ENCODE data around the gene ANO10.
A peak's percentile ranks its signal among the peaks of the same experiment; 100 is the strongest.
"Not testable (repeated sequence)": the region's sequence is repeated elsewhere in the genome, so short reads cannot be mapped to it uniquely, and the experiment has no call there.

The ANO10 gene

GRCh38 chr3:43465109-43465508 is 156.7 kb downstream of the ANO10 start:
- DNase-seq, result no peak

- DNase-seq, result not testable (repeated sequence)
Observed at GRCh38 chr3:43462566-43462965, 159.2 kb downstream of the ANO10 start.

- DNase-seq, result no peak
Observed at GRCh38 chr3:43461345-43461744, 160.5 kb downstream of the ANO10 start.

- DNase-seq, result not testable (repeated sequence)
Observed at GRCh38 chr3:43457038-43457437, 164.8 kb downstream of the ANO10 start.

GRCh38 chr3:43455233-43455632 is 166.6 kb downstream of the ANO10 start:
- no peak for DNase-seq

- no peak for DNase-seq
Observed at GRCh38 chr3:43453981-43454380, 167.8 kb downstream of the ANO10 start.

GRCh38 chr3:43451670-43452254 is 170.0 kb downstream of the ANO10 start:
- DNase-seq, result no peak

GRCh38 chr3:43448098-43448497 is 173.7 kb downstream of the ANO10 start:
- peak in 1 of 5 experiments; percentile 4 for DNase-seq

GRCh38 chr3:43445820-43446219 is 176.0 kb downstream of the ANO10 start:
- no peak for DNase-seq

GRCh38 chr3:43442872-43443395 is 178.9 kb downstream of the ANO10 start:
- no peak for DNase-seq

GRCh38 chr3:43436507-43437140 is 185.2 kb downstream of the ANO10 start:
- no peak for DNase-seq

GRCh38 chr3:43435706-43436105 is 186.1 kb downstream of the ANO10 start:
- DNase-seq, result no peak

GRCh38 chr3:43434431-43434830 is 187.4 kb downstream of the ANO10 start:
- DNase-seq, result no peak

- DNase-seq, result no peak
Observed at GRCh38 chr3:43432462-43432861, 189.3 kb downstream of the ANO10 start.

GRCh38 chr3:43426388-43426787 is 195.4 kb downstream of the ANO10 start:
- DNase-seq, result no peak

GRCh38 chr3:43425829-43426228 is 196.0 kb downstream of the ANO10 start:
- no peak for DNase-seq

GRCh38 chr3:43423639-43424038 is 198.2 kb downstream of the ANO10 start:
- no peak for DNase-seq

GRCh38 chr3:43423142-43423541 is 198.7 kb downstream of the ANO10 start:
- no peak for DNase-seq

GRCh38 chr3:43418601-43419272 is 203.1 kb downstream of the ANO10 start:
- DNase-seq, result no peak

- DNase-seq, result no peak
Observed at GRCh38 chr3:43417133-43417532, 204.7 kb downstream of the ANO10 start.

- no peak for DNase-seq
Observed at GRCh38 chr3:43415088-43415487, 206.7 kb downstream of the ANO10 start.

GRCh38 chr3:43413676-43414368 is 208.0 kb downstream of the ANO10 start:
- DNase-seq, result no peak

- no peak for DNase-seq
Observed at GRCh38 chr3:43411429-43411828, 210.4 kb downstream of the ANO10 start.

Data from T-helper 2 cell (primary cell).